Measurements from ENCODE around the gene GPR84.
A peak's percentile ranks its signal among the peaks of the same experiment; 100 is the strongest.

The GPR84 gene

GRCh38 chr12:54363618-54364017 is 668 bp downstream of the GPR84 start:
- H3K4me3 ChIP-seq (ENCODE audit: low read depth, low read length) = no peak overlapping the region
- H3K36me3 ChIP-seq (ENCODE audit: control insufficient read depth, insufficient read depth, low read length) = no peaks in the 10 kb centered on the region
- H3K27ac ChIP-seq = no peak overlapping the region
- H3K79me2 ChIP-seq = no peaks in the 10 kb centered on the region
- H3K9ac ChIP-seq = no peak overlapping the region
- no peak overlapping the region for H2AFZ ChIP-seq
- H3K4me1 ChIP-seq = peaks cover 13% of the 10 kb centered on the region
- H3K9me3 ChIP-seq (ENCODE audit: control insufficient read depth, low read length) = no peaks in the 10 kb centered on the region
- no peak overlapping the region for H3K4me2 ChIP-seq (ENCODE audit: low read length)
- H3K27me3 ChIP-seq (ENCODE audit: control insufficient read depth, insufficient read depth, low read length) = no peaks in the 10 kb centered on the region
- TF ChIP-seq, protein P1, sequence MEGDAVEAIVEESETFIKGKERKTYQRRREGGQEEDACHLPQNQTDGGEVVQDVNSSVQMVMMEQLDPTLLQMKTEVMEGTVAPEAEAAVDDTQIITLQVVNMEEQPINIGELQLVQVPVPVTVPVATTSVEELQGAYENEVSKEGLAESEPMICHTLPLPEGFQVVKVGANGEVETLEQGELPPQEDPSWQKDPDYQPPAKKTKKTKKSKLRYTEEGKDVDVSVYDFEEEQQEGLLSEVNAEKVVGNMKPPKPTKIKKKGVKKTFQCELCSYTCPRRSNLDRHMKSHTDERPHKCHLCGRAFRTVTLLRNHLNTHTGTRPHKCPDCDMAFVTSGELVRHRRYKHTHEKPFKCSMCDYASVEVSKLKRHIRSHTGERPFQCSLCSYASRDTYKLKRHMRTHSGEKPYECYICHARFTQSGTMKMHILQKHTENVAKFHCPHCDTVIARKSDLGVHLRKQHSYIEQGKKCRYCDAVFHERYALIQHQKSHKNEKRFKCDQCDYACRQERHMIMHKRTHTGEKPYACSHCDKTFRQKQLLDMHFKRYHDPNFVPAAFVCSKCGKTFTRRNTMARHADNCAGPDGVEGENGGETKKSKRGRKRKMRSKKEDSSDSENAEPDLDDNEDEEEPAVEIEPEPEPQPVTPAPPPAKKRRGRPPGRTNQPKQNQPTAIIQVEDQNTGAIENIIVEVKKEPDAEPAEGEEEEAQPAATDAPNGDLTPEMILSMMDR (IDR thresholded peaks at IDR 0.05) = no peak

DNA sequence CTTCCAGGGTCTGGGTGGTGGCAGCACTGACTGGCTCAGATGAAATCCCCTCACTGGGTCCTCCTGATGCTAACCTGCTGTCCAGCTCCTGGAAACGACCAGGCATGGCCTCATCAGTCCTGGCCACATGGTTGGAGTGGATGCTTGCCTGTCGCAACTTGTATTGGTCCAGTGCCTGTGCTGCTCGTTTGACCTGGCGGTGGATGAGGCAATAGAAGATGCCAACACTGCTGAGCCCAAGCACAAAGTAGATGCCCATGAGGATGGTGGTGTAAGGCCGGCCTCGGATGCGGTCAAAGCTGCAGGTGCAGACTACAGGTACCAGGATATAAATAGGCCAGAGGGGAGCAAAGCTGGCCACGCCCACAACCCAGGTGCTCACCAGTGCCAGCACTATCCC is 1.2 kb downstream of the GPR84 start:
- Histone ChIP-seq H3K4me3 (ENCODE audit: low read depth, low read length) (no peak overlapping the region), H3K79me2 (no peaks in the 10 kb centered on the region), H3K4me2 (ENCODE audit: low read length) (no peak overlapping the region), H3K27me3 (ENCODE audit: control insufficient read depth, insufficient read depth, low read length) (no peaks in the 10 kb centered on the region), H3K9ac (no peak overlapping the region), H3K27ac (no peak overlapping the region), H2AFZ (no peak overlapping the region), H3K4me1 (peaks cover 13% of the 10 kb centered on the region), H3K9me3 (ENCODE audit: control insufficient read depth, low read length) (no peaks in the 10 kb centered on the region), H3K36me3 (ENCODE audit: control insufficient read depth, insufficient read depth, low read length) (no peaks in the 10 kb centered on the region)
- TF ChIP-seq, protein P1 (IDR thresholded peaks at IDR 0.05) = no peak

GRCh38 chr12:54360717-54361456 is 3.4 kb downstream of the GPR84 start:
- TF ChIP-seq, protein P1 (IDR thresholded peaks at IDR 0.05) = peak; percentile 96
- Histone ChIP-seq H3K9ac (no peak overlapping the region), H3K79me2 (no peaks in the 10 kb centered on the region), H3K27me3 (ENCODE audit: control insufficient read depth, insufficient read depth, low read length) (no peaks in the 10 kb centered on the region), H2AFZ (peak overlapping the region; percentile 82), H3K4me2 (ENCODE audit: low read length) (no peak overlapping the region), H3K27ac (peak overlapping the region; percentile 92), H3K9me3 (ENCODE audit: control insufficient read depth, low read length) (no peaks in the 10 kb centered on the region), H3K36me3 (ENCODE audit: control insufficient read depth, insufficient read depth, low read length) (no peaks in the 10 kb centered on the region), H3K4me3 (ENCODE audit: low read depth, low read length) (no peak overlapping the region), H3K4me1 (peaks cover 21% of the 10 kb centered on the region)

DNA sequence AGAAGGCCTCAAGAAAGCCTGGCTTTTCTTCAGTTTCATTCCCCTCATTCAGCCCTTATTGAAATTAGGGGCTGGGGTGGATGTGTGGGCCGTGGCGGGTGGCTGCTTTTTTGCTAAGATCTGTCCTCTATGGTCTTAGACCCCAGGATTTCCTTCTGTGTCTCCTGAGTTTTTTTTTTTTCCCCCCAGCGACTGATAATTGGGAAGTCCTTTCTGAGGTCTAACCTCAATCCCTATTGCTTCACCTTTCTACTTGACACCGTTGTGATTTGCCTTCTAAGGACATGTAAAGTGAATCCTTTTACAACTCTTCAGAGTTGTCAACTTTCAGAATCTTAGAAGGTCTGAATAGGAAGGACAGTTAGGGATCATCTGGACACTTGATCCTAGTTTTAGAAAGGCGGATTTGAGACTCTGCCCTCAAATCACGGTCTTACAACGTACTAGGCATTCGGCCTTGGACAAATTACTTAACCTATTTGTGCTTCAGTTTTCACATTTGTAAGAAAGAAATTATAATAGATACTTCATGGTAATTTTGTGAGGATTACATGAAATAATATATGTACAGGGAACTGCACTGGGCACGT is 4.4 kb downstream of the GPR84 start:
- Histone ChIP-seq H3K9ac (no peak overlapping the region), H3K4me1 (peaks cover 21% of the 10 kb centered on the region), H3K4me3 (ENCODE audit: low read depth, low read length) (peak overlapping the region; percentile 99)

More for the DNA sequence above, 4.4 kb downstream of the GPR84 start:
- Histone ChIP-seq H3K4me2 (ENCODE audit: low read length) (peak overlapping the region; percentile 98), H3K79me2 (no peaks in the 10 kb centered on the region), H3K9me3 (ENCODE audit: control insufficient read depth, low read length) (no peaks in the 10 kb centered on the region), H2AFZ (peak overlapping the region; percentile 82), H3K36me3 (ENCODE audit: control insufficient read depth, insufficient read depth, low read length) (no peaks in the 10 kb centered on the region), H3K27ac (peak overlapping the region; percentile 92), H3K27me3 (ENCODE audit: control insufficient read depth, insufficient read depth, low read length) (no peaks in the 10 kb centered on the region)
- TF ChIP-seq, protein P1 (IDR thresholded peaks at IDR 0.05) = no peak
